Breast epithelium (tissue), 4 donors: Measurements from ENCODE around the gene MRPL21. TPM values are rescaled to one million over a fixed set of nuclear protein-coding genes. Genes with fewer than 3 reads are reported as not detected.
A peak's percentile ranks its signal among the peaks of the same experiment; 100 is the strongest.

Experiments used
- DNase-seq, 2 donors: peaks; one replicate each; pipeline ENCODE4 v3.0.0-alpha.2; 2019; ENCODE audit warnings: low spot score in 2 of 2
- H3K27ac ChIP-seq, 2 donors: fragments of 200-600 bp; sonication (generic) in 1 of 2; one replicate each; pipeline ENCODE4 v1.5.1; 2016 to 2019; ENCODE audit warnings: mild to moderate bottlenecking in 1 of 2
- H3K27me3 ChIP-seq, 2 donors: fragments of 200-600 bp; sonication (generic) in 1 of 2; one replicate each; pipeline versions ENCODE4 v1.5.1 to v1.6.0; 2017 to 2019; ENCODE audit warnings: control low read depth in 1 of 2, mild to moderate bottlenecking in 1 of 2
- H3K36me3 ChIP-seq: fragments of 200-600 bp; one replicate; pipeline ENCODE4 v1.5.1; 2019
- H3K4me1 ChIP-seq, 2 donors: fragments of 200-600 bp; sonication (generic); one replicate each; pipeline ENCODE4 v1.5.1; 2016 to 2019; ENCODE audit warnings: control low read depth in 1 of 2
- H3K4me3 ChIP-seq, 3 donors: fragments of 200-600 bp; sonication (generic); 1 replicate in 2 of 3; 2 replicates in 1 of 3; pipeline ENCODE4 v1.5.1; 2016 to 2019; ENCODE audit warnings: mild to moderate bottlenecking in 3 of 3, moderate library complexity in 2 of 3
- H3K9me3 ChIP-seq, 2 donors: fragments of 200-600 bp; sonication (generic) in 1 of 2; one replicate each; pipeline ENCODE4 v1.5.1; 2016 to 2019; ENCODE audit warnings: control low read depth in 1 of 2
- CTCF ChIP-seq, 3 donors: fragments of 450-650 bp; IDR thresholded peaks; one replicate each; pipeline ENCODE4 v1.5.1; 2016 to 2017; ENCODE audit warnings: antibody characterized with exemption in 3 of 3, mild to moderate bottlenecking in 3 of 3, moderate library complexity in 3 of 3
- POLR2A ChIP-seq: fragments of 450-650 bp; IDR thresholded peaks from one replicate; pipeline ENCODE4 v1.6.1; 2016; ENCODE audit warnings: antibody characterized with exemption, mild to moderate bottlenecking, moderate library complexity
- POLR2AphosphoS5 ChIP-seq, 3 donors: sonication (generic); formaldehyde crosslinking; IDR thresholded peaks; one replicate each; pipeline ENCODE4 v1.6.1; 2017; ENCODE audit warnings: antibody characterized with exemption in 3 of 3
- intact Hi-C: fragments of 100-400 bp; cut with DNase I; formaldehyde crosslinking; loops from one replicate; pipeline ENCODE4 v1.15.1; 2023; ENCODE audit warnings: low total_unique reads
- total RNA-seq, 3 donors: library from RNA; depleted of rRNA; stranded (reverse); fragments of >200 nt; gene quantifications; one replicate each; pipeline ENCODE4 v1.1.0, GENCODE V29; 2016

MRPL21 gene
- total RNA-seq, 3 donors from 2014 or later = 44.3 to 89.1 (median 51.7) TPM

DNA sequence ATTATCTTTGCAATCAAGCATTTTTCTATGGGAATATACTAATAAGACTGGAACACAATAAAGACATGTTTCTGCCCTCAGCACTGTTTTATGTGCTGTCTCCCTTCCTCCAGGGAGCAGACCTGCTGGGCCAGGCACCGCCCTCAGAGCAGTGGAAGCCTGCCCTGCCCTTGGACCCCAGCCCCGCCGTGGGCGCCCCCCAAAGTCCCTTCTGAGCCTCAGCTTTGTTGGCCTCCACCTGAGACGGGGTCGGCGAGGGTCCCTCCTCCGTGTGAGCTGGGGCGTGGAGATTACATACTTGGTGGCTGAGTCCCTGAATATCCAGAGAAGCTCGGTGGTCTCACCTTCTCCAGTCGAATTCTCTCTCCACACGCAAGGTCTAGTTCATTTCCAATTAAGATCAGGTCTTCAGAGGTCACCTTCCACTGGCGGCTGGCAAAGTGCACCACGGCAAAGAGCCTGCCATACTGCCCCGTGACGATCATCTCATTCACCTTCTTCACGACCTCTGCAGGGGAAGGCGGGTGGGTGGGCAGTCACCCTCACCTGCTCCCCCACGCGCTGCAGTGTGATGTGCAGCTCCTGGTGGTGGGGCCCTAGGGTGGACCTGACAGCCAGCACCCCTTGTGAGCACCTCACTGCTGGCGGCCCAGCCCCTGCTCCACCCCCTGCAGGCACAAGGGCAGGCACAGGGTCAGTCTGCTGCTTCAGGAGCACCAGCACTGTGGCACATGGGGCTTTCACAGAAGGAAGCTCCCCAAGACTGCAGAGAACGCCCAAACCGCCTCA is 7.3 kb downstream of the MRPL21 start:
- intact Hi-C loops = no loop called here
- TF ChIP-seq POLR2A = no peak
- no peak for TF ChIP-seq CTCF (IDR thresholded peaks at IDR 0.05)
- no peak for TF ChIP-seq POLR2AphosphoS5 (IDR thresholded peaks at IDR 0.05)
- no peak for DNase-seq
- Histone ChIP-seq H3K4me1 (peaks cover 4% of the 10 kb centered on the region in 2 donors), H3K9me3 (no peaks in the 10 kb centered on the region), H3K27me3 (no peaks in the 10 kb centered on the region), H3K36me3 (no peaks in the 10 kb centered on the region), H3K27ac (no peak overlapping the region), H3K4me3 (no peak overlapping the region)

GRCh38 chr11:68893282-68893681 is 10.3 kb downstream of the MRPL21 start:
- Histone ChIP-seq H3K9me3 (no peaks in the 10 kb centered on the region), H3K4me3 (no peak overlapping the region), H3K27me3 (no peaks in the 10 kb centered on the region), H3K36me3 (no peaks in the 10 kb centered on the region), H3K27ac (no peak overlapping the region), H3K4me1 (peaks cover 6 to 11% of the 10 kb centered on the region in 2 donors)
- DNase-seq = no peak
- TF ChIP-seq POLR2A (no peak), POLR2AphosphoS5 (IDR thresholded peaks at IDR 0.05) (no peak), CTCF (IDR thresholded peaks at IDR 0.05) (no peak)
- intact Hi-C loops = no loop called here

DNA sequence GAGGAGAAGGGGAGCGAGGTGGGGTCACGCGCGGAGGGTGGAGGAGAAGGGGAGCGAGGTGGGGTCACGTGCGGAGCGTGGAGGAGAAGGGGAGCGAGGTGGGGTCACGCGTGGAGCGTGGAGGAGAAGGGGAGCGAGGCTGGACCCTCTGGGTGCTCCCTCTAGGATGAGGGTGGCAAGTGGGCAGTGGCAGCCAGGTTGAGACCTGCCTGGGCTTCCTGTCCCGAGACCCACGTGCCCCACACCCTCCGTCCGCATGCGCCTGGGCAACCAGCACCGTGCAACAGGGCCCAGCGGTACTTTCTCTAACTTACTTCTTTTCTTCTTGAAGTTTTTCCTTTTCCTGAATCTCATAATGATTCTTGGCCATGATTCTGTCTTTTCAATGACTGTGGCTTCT is 11.1 kb downstream of the MRPL21 start:
- Histone ChIP-seq H3K9me3 (no peaks in the 10 kb centered on the region), H3K4me1 (peaks cover 6 to 11% of the 10 kb centered on the region in 2 donors), H3K27ac (peak overlapping the region in 1 of 2 donors; percentile 69), H3K4me3 (no peak overlapping the region), H3K27me3 (no peaks in the 10 kb centered on the region), H3K36me3 (no peaks in the 10 kb centered on the region)
- intact Hi-C loops = no loop called here
- no peak for TF ChIP-seq POLR2A
- no peak for TF ChIP-seq CTCF (IDR thresholded peaks at IDR 0.05)
- no peak for TF ChIP-seq POLR2AphosphoS5 (IDR thresholded peaks at IDR 0.05)
- no peak for DNase-seq

DNA sequence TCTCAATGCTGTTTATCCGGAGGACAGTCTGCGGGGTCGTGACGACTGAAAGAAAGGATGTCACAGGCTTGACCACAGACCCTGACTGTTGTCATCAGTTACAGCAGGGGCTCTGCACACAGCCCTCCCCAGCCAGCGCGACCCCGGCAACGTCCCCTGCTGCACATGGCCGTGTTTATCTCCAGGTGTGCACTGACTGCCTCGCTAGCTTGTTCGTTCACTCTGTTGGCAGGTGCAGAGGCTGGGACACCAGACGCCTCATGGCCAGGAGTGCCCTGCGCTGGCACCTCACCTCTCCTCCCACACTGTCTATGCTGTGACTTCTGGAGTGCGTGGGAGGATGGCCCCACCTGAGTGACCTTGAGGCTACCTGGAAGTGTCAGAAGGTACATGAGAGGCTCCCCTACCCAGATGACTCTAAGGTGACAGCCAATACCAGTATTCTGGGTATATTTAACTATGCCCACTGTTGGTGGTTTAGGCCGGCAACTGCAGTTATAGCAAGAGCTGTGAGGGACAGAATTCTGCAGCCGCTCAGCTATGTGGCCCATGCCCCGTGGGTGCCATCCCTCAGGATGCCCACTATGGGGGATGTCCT is 12.2 kb downstream of the MRPL21 start:
- Histone ChIP-seq H3K27me3 (no peaks in the 10 kb centered on the region), H3K4me3 (peak overlapping the region in 1 of 3 donors; percentile 37), H3K9me3 (no peaks in the 10 kb centered on the region), H3K27ac (peak overlapping the region; percentile 68 to 91), H3K36me3 (no peaks in the 10 kb centered on the region), H3K4me1 (peaks cover 6 to 11% of the 10 kb centered on the region in 2 donors)
- intact Hi-C loops = no loop called here
- TF ChIP-seq POLR2A (no peak), POLR2AphosphoS5 (IDR thresholded peaks at IDR 0.05) (no peak), CTCF (IDR thresholded peaks at IDR 0.05) (no peak)
- no peak for DNase-seq
